NCI-H2227 (cell line): ENCODE measurements around the gene FBXO7.
"Not testable (repeated sequence)": the region's sequence is repeated elsewhere in the genome, so short reads cannot be mapped to it uniquely, and the experiment has no call there.

Source experiments
- DNase-seq: peaks from one replicate; lab custom pipeline; 2025; ENCODE audit not compliant: unreplicated experiment; lab: John Stamatoyannopoulos, UW

The FBXO7 gene

DNA sequence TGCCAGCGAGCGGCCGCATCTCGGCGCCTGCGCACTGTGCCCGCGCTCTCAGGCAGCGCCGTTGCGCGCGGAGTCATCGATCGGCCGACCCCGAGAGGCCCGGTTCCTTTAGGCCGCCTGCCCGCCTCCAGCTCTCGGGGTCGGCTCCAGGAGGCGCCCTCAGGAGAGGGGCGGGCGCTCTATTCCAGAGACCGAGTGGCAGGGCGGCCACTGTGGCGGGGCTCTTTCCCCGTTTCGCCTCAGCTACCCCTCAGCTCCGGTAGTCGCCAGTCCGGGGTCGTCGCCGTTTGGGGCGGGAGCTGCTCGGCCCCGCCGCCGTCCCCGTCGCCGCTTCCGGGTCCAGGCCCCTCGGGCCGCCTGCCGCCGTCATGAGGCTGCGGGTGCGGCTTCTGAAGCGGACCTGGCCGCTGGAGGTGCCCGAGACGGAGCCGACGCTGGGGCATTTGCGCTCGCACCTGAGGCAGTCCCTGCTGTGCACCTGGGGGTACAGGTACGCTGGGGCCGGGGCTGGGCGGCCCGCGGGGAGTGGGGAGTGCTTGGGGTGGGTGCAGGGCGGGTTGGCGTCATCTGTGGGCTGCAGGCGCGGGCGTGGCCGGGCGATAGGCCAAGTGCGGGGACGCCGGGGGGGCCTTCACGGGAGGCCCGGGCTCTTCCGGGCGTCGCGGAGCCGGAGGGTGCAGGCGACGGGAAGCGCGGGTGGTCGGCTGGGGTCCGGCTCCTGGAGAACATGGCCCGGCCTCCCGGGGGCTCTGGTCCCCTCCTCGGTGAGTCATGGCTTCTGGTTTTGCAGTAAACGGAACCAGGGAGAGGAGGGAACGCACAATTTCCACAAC is at the start of gene FBXO7:
Gene FBXO7 (plus strand): TSS at position 177 of the 833 bp plus-strand sequence. CDS start 192 bp downstream, at position 369.
- peak; percentile 94 for DNase-seq

GRCh38 chr22:32426881-32427280 is 47.7 kb upstream of the FBXO7 start:
- DNase-seq = no peak

- DNase-seq = no peak
These were observed 44.3 kb upstream of the FBXO7 start for GRCh38 chr22:32430352-32430751.

DNA sequence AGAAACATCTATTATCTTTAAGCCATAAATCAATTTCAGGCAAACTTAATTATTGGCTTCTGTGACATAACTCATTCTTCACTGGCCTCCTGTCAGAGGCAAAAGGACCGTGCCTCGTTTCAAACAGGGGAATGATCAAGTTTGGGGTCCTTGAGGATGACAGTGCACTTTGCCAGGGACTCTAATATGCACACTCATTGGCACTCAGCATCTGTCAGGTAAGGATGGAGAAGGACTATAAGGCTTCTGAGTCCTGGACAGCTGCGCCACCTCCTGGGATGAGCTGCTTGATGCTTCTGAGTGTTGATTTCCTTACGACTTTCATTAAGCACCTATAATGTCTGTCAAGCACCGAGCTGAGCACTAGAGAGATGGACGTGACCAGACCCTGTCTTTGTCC is 30.5 kb upstream of the FBXO7 start:
- peak; percentile 79 for DNase-seq

- DNase-seq = no peak
These were observed 28.3 kb upstream of the FBXO7 start for GRCh38 chr22:32446321-32446720.

DNA sequence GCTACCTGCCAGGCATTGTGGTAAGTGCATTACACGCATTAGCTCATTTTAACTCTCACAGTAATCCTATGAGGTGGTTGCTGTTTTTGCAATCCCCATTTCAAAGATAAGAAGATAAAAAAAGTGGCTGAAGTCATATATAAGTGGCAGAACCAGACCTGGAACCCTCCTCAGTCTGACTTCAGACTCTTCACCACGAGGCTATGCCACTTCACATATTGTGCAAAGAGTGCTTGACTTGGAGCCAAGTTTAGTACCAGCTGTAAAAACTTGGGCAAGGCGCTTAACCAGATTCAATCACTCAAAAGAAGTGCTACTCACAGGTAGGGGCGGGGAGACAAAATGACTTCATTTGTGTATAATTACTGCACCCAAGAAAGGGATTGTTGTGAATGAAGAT is 25.6 kb upstream of the FBXO7 start:
- DNase-seq = no peak

DNA sequence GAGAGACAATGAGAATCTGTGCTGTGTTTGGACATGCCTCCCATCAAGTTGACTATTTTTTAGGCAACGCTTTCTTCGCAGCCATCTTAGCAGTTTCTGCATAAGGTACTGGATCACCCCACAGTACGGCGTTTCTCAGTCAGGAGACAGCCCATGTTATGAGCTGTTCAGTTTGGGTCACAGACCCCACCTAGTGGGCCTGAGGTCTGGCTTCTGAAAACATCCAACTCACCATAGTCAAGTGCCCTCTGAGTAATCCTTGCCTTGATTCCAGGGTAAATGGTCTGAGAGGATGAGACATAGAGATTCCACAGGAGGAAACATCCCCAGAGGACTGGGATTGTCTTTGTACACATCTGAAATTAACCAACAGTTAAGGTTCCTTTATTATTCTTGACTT is 17.6 kb upstream of the FBXO7 start:
- DNase-seq = no peak

- no peak for DNase-seq
These were observed 12.2 kb upstream of the FBXO7 start for GRCh38 chr22:32462452-32462851.

GRCh38 chr22:32465661-32466060 is 8.9 kb upstream of the FBXO7 start:
- no peak for DNase-seq

GRCh38 chr22:32466496-32466895 is 8.1 kb upstream of the FBXO7 start:
- DNase-seq = no peak

- peak; percentile 45 for DNase-seq
These were observed 4.8 kb upstream of the FBXO7 start for GRCh38 chr22:32469799-32470212.

DNA sequence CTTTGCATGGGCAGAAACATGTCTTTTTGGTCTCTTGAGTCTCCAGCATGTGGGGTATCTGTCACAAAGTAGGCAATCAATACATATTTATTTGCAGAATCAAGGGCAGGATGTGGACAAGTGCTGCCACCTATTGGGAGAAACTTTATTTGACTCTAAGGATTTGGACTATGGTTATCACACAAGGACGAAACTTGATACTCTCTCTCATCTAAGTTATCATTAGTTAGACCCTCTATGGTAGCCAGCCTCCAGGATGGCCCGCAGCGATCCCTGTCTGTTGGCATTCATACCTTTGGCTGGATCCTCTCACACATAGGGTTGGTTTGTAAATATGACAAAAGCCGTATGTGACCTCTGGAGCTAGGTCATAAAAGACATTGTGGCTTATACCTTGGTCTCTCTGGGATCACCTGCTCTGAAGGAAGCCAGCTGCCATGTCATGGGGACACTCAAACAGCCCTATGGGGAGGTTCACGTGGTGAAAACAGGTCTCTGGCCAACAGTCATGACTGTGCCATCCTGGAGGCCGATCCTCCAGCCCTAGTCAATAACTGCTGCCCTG is 1.1 kb upstream of the FBXO7 start:
- peak; percentile 54 for DNase-seq

DNA sequence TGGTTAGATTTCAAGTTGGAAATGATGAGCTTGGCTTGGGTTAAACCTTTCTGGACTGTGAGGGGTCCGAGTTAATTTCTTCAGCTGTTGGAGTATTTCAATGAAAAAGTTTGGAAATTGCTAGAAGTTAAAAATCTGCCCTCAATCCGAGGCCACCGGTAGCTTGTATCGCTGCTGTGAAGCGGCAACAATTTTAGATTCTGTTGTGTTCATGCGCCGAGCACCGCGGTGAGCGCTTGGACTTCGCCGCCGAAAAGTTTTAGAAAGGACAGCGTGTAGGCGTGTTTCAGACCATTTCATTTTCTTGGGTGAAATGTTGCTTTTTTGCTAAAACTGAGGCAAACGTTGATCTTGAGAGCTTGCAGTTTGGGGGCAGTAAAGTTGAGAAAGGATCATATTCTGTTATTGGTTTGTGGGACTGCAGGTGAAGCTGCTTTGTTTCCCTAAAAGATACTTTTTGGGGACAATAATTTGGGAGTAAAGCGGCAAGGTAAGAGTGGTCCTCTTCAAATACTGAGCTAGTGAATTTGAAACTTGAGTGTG is 928 bp downstream of the FBXO7 start:
- peak; percentile 35 for DNase-seq

GRCh38 chr22:32476281-32477195 is 1.9 kb downstream of the FBXO7 start:
- no peak for DNase-seq

- DNase-seq = no peak
These were observed 3.0 kb downstream of the FBXO7 start for GRCh38 chr22:32477596-32477995.

DNA sequence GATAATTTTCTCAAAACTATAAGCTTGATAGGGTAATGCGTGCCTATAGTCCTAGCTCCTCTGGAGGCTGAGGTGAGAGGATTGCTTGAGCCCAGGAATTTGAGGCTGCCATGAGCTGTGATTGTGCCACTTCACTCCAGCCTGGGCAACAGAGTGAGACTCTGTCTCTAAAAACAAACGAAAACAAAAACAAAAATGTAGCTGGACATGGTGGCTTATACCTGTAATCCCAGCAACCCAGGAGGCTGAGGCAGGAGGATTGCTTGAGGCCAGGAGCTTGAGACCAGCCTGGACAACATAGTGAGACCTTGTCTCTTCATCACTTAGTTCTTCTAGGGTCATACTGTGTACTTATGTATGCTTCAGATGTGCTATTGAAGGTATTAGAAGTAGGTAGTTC is 3.9 kb downstream of the FBXO7 start:
- DNase-seq = not testable (repeated sequence)

DNA sequence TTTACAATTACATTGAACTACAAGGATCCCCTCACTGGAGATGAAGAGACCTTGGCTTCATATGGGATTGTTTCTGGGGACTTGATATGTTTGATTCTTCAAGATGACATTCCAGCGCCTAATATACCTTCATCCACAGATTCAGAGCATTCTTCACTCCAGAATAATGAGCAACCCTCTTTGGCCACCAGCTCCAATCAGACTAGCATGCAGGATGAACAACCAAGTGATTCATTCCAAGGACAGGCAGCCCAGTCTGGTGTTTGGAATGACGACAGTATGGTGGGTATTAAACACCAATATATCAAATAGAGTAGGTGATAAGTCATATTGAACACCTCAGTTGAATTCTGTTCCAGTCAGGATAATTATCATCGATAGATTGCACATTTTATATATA is 4.4 kb downstream of the FBXO7 start:
- no peak for DNase-seq

GRCh38 chr22:32480238-32480637 is 5.6 kb downstream of the FBXO7 start:
- no peak for DNase-seq

DNA sequence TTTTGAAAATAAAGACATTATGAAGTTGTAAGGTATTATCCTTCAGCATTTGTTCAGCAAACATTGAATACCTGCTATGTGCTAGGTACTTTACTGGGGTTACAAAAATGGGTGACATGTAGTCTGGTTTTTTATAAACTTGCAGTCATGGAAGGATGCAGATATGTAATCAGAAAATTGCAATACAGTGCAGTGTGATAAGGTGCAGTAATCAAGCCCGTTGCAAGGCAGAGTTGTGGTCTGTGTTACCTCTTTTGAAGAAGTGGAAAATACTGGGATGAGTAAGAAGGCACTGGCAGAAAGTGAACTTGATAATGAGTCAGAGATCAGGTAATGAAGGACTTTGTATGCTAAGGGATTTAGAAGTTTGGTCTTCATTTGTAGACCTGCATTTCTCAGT is 8.1 kb downstream of the FBXO7 start:
- no peak for DNase-seq

- DNase-seq = no peak
These were observed 12.2 kb downstream of the FBXO7 start for GRCh38 chr22:32486656-32487390.

- DNase-seq = no peak
These were observed 12.8 kb downstream of the FBXO7 start for GRCh38 chr22:32487461-32487860.
